HG02970 (cell line): ENCODE measurements around the gene SHC1.
"Not testable (repeated sequence)": the region's sequence is repeated elsewhere in the genome, so short reads cannot be mapped to it uniquely, and the experiment has no call there.

ENCODE experiments used
- ATAC-seq: cut with Tn5 transposase; IDR thresholded peaks from one replicate; pipeline ENCODE4 v1.9.1; 2021; ENCODE audit warnings: mild to moderate bottlenecking, moderate library complexity, moderate number of reproducible peaks; ENCODE audit not compliant: unreplicated experiment, low FRiP score

The SHC1 gene

GRCh38 chr1:154996966-154997701 is 26.6 kb upstream of the SHC1 start:
- no peak for ATAC-seq

- not testable (repeated sequence) for ATAC-seq
Measured at GRCh38 chr1:154995301-154995983, 24.9 kb upstream of the SHC1 start.

- no peak for ATAC-seq
Measured at GRCh38 chr1:154994591-154994990, 24.0 kb upstream of the SHC1 start.

GRCh38 chr1:154994269-154994587 is 23.7 kb upstream of the SHC1 start:
- no peak for ATAC-seq

GRCh38 chr1:154993572-154994268 is 23.2 kb upstream of the SHC1 start, which contains the start of gene LENEP:
TSS of gene LENEP (plus strand) at chr1:154993586. CDS start at chr1:154993608, 22 bp downstream.
- no peak for ATAC-seq

- no peak for ATAC-seq
Measured at GRCh38 chr1:154992721-154993571, 22.4 kb upstream of the SHC1 start.

GRCh38 chr1:154990276-154990675 is 19.7 kb upstream of the SHC1 start:
- ATAC-seq, result no peak

- no peak for ATAC-seq
Measured at GRCh38 chr1:154989195-154989860, 18.8 kb upstream of the SHC1 start.

GRCh38 chr1:154988058-154988954 is 17.8 kb upstream of the SHC1 start:
- ATAC-seq, result no peak

- no peak for ATAC-seq
Measured at GRCh38 chr1:154987326-154987725, 16.8 kb upstream of the SHC1 start.

- not testable (repeated sequence) for ATAC-seq
Measured at GRCh38 chr1:154986736-154987135, 16.2 kb upstream of the SHC1 start.

GRCh38 chr1:154983776-154984466 is 13.4 kb upstream of the SHC1 start:
- ATAC-seq, result no peak

GRCh38 chr1:154982897-154983648 is 12.5 kb upstream of the SHC1 start, which contains the start of gene FLAD1:
TSS of gene FLAD1 (plus strand) at chr1:154983344. CDS start at chr1:154983695, 351 bp downstream.
- peak; percentile 97 for ATAC-seq

GRCh38 chr1:154982341-154982740 is 11.8 kb upstream of the SHC1 start:
- ATAC-seq, result no peak

- no peak for ATAC-seq
Measured at GRCh38 chr1:154978360-154978759, 7.8 kb upstream of the SHC1 start.

- ATAC-seq, result not testable (repeated sequence)
Measured at GRCh38 chr1:154977762-154978161, 7.2 kb upstream of the SHC1 start.

- ATAC-seq, result no peak
Measured at GRCh38 chr1:154975409-154976059, 5.0 kb upstream of the SHC1 start.
